CD4-positive, alpha-beta memory T cell (primary cell): ENCODE results near the gene SULT1A2. TPM values are rescaled to one million over a fixed set of nuclear protein-coding genes. Genes with fewer than 3 reads are reported as not detected.
"Not testable (repeated sequence)": the region's sequence is repeated elsewhere in the genome, so short reads cannot be mapped to it uniquely, and the experiment has no call there.

Source experiments
- CTCF ChIA-PET: fragments of 350-600 bp; sonication (Branson Sonifier 250); formaldehyde crosslinking; loops from one replicate; lab custom pipeline; 2021; ENCODE audit warnings: inconsistent platforms; ENCODE audit not compliant: partially characterized antibody; lab: Charles Lee
- POLR2A ChIA-PET: fragments of 350-600 bp; sonication (Branson Sonifier 250); formaldehyde crosslinking; loops from one replicate; lab custom pipeline; 2021; ENCODE audit not compliant: partially characterized antibody; lab: Charles Lee
- DNase-seq, 5 donors: peaks; one replicate each; pipeline versions ENCODE4 v3.0.0 to v3.0.0-alpha.2; 2020 to 2022; ENCODE audit warnings: mixed read lengths in 1 of 5
- H3K27ac ChIP-seq: one replicate; pipeline ENCODE4 v1.7.0; 2013; ENCODE audit warnings: low read depth, low read length
- H3K27me3 ChIP-seq: 2 replicates; pipeline ENCODE4 v1.7.0; 2013; ENCODE audit warnings: mild to moderate bottlenecking, low read length, moderate library complexity; ENCODE audit not compliant: insufficient read depth
- H3K36me3 ChIP-seq: 2 replicates; pipeline ENCODE4 v1.7.0; 2013; ENCODE audit warnings: mild to moderate bottlenecking, low read length, moderate library complexity; ENCODE audit not compliant: insufficient read depth
- H3K4me1 ChIP-seq: 2 replicates; pipeline ENCODE4 v1.7.0; 2013; ENCODE audit warnings: mild to moderate bottlenecking, low read length, moderate library complexity; ENCODE audit not compliant: insufficient read depth
- H3K4me3 ChIP-seq, 2 donors: one replicate each; pipeline ENCODE4 v1.7.0; 2013; ENCODE audit warnings: low read length in 2 of 2, mild to moderate bottlenecking in 1 of 2
- H3K9me3 ChIP-seq, 2 donors: one replicate each; pipeline ENCODE4 v1.7.0; 2013; ENCODE audit warnings: low read length in 2 of 2, control low read depth in 1 of 2; ENCODE audit not compliant: control insufficient read depth in 1 of 2
- H3K27ac Mint-ChIP-seq, 7 donors: one replicate each; pipeline ENCODE4 v1.8.0; 2020 to 2021; ENCODE audit warnings: mixed read lengths in 7 of 7, mild to moderate bottlenecking in 6 of 7, inconsistent platforms in 3 of 7, moderate library complexity in 3 of 7
- H3K27me3 Mint-ChIP-seq, 2 donors: one replicate each; pipeline ENCODE4 v1.8.0; 2020 to 2021; ENCODE audit warnings: mixed read lengths in 2 of 2
- H3K36me3 Mint-ChIP-seq, 2 donors: one replicate each; pipeline ENCODE4 v1.8.0; 2020 to 2021; ENCODE audit warnings: mixed read lengths in 2 of 2, inconsistent platforms in 1 of 2, mild to moderate bottlenecking in 1 of 2
- H3K4me1 Mint-ChIP-seq, 4 donors: one replicate each; pipeline ENCODE4 v1.8.0; 2020 to 2021; ENCODE audit warnings: mixed read lengths in 4 of 4, mild to moderate bottlenecking in 1 of 4
- H3K4me3 Mint-ChIP-seq, 8 donors: one replicate each; pipeline ENCODE4 v1.8.0; 2020 to 2021; ENCODE audit warnings: mixed read lengths in 8 of 8, mild to moderate bottlenecking in 7 of 8, moderate library complexity in 6 of 8, inconsistent platforms in 3 of 8
- H3K9me3 Mint-ChIP-seq, 8 donors: one replicate each; pipeline ENCODE4 v1.8.0; 2020 to 2021; ENCODE audit warnings: mixed read lengths in 8 of 8, mild to moderate bottlenecking in 5 of 8, inconsistent platforms in 3 of 8, moderate library complexity in 1 of 8
- intact Hi-C: fragments of 100-400 bp; cut with micrococcal nuclease; formaldehyde crosslinking; loops from one replicate; pipeline ENCODE4 v1.15.1; 2023
- polyA plus RNA-seq, 2 donors: library from polyadenylated mRNA; unstranded; fragments of 300-500 nt; fragmentation: Illumina TruSeq; gene quantifications; one replicate each; pipeline ENCODE4 v1.2.3, GENCODE V29; 2021
- total RNA-seq, 2 experiments: library from RNA; stranded (reverse); gene quantifications; one replicate each; pipeline ENCODE4 v1.2.3, GENCODE V29; 2021

SULT1A2 gene
- total and polyA plus RNA-seq, 4 experiments from 2014 or later, result 0.18 to 0.49 (median 0.22) TPM

DNA sequence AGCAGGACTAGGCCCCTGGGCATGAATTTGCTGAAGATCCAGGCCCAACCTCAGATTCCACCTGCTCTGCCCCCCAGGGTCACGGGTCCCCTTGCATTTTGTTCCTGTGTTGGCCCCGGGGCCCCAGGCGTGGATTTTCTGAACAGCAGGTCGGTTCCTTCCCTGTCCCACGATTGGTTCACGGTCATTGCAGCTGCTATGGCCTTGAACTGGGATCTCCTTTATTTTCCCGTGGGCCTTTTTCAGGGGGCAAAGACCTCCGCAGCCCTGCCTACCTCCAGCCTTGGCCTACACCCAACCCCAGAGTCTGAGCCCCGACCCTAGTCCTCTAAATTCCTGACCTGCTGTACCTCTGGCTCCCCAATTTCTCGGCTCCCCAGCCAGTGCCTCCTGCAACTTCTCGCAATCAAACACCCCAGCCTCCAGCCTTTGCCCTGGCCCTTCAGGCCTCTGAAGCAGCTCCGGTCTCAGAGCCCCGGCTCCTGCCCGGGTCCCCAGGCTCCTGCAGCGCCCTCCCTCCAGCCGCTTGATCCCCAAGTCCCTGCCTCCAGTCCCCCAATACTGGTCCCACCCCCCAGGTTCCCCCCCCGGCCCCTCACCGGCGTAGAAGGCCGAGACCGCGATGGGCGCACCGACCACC is 25.8 kb upstream of the SULT1A2 start:
- POLR2A ChIA-PET, result interaction anchor here (0.9 kb wide), 1 partner anchor 313 kb away, joined by 4 read pairs; no protein-coding TSS in a partner anchor
- H3K36me3 Mint-ChIP-seq, H3K27me3 Mint-ChIP-seq, H3K9me3 Mint-ChIP-seq, intact Hi-C loops, DNase-seq, H3K27me3 ChIP-seq, H3K36me3 ChIP-seq, H3K9me3 ChIP-seq, CTCF ChIA-PET: not testable (repeated sequence)
- peak overlapping the region in 1 of 2 donors; percentile 47 for H3K4me3 ChIP-seq
- H3K27ac ChIP-seq, result peak overlapping the region; percentile 21
- H3K4me3 Mint-ChIP-seq, result peak overlapping the region; percentile 78 to 89 (median 84)
- peak overlapping the region; percentile 30 to 82 (median 53) for H3K27ac Mint-ChIP-seq
- H3K4me1 Mint-ChIP-seq, result peaks cover 8 to 27% (median 16%) of the 10 kb centered on the region in 4 donors
- H3K4me1 ChIP-seq, result peaks cover 13% of the 10 kb centered on the region

- no peak overlapping the region for H3K4me3 ChIP-seq
- H3K27me3 ChIP-seq, result no peaks in the 10 kb centered on the region
- peaks cover 13% of the 10 kb centered on the region for H3K4me1 ChIP-seq
- Mint-ChIP-seq H3K27ac (peak overlapping the region; percentile 5 to 66 (median 17)), H3K36me3 (peaks cover 3 to 8% of the 10 kb centered on the region in 2 donors), H3K27me3 (no peaks in the 10 kb centered on the region), H3K9me3 (no peaks in the 10 kb centered on the region), H3K4me1 (peaks cover 8 to 27% (median 16%) of the 10 kb centered on the region in 4 donors), H3K4me3 (peak overlapping the region; percentile 4 to 89 (median 82))
- POLR2A ChIA-PET, result interaction anchor here (0.9 kb wide), 1 partner anchor 127 kb away, joined by 3 read pairs; the partner anchor contains the start of gene APOBR
- no peaks in the 10 kb centered on the region for H3K9me3 ChIP-seq
- intact Hi-C loops, result no loop called here
- CTCF ChIA-PET, result no interaction called here
- no peaks in the 10 kb centered on the region for H3K36me3 ChIP-seq
- no peak for DNase-seq
- H3K27ac ChIP-seq, result no peak overlapping the region
Observed at GRCh38 chr16:28621481-28622155, 24.8 kb upstream of the SULT1A2 start.

GRCh38 chr16:28620316-28620715 is 23.5 kb upstream of the SULT1A2 start:
- CTCF ChIA-PET, intact Hi-C loops, H3K27ac ChIP-seq, DNase-seq, H3K9me3 Mint-ChIP-seq, H3K27me3 Mint-ChIP-seq, H3K4me3 Mint-ChIP-seq, POLR2A ChIA-PET, H3K27me3 ChIP-seq, H3K36me3 Mint-ChIP-seq, H3K4me3 ChIP-seq, H3K36me3 ChIP-seq, H3K9me3 ChIP-seq: not testable (repeated sequence)
- H3K4me1 ChIP-seq, result peaks cover 13% of the 10 kb centered on the region
- Mint-ChIP-seq H3K27ac (peak overlapping the region in 1 of 7 donors; percentile 68), H3K4me1 (peaks cover 11 to 28% (median 20%) of the 10 kb centered on the region in 4 donors)

GRCh38 chr16:28617874-28618273 is 21.0 kb upstream of the SULT1A2 start:
- Mint-ChIP-seq H3K9me3 (no peaks in the 10 kb centered on the region), H3K4me1 (peaks cover 9 to 19% (median 13%) of the 10 kb centered on the region in 4 donors), H3K27ac (peak overlapping the region in 1 of 7 donors; percentile 65), H3K27me3 (no peaks in the 10 kb centered on the region), H3K4me3 (no peak overlapping the region), H3K36me3 (peaks cover 3 to 9% of the 10 kb centered on the region in 2 donors)
- Histone ChIP-seq H3K9me3 (no peaks in the 10 kb centered on the region), H3K36me3 (no peaks in the 10 kb centered on the region), H3K27ac (no peak overlapping the region), H3K4me1 (peaks cover 13% of the 10 kb centered on the region), H3K4me3 (no peak overlapping the region), H3K27me3 (no peaks in the 10 kb centered on the region)
- POLR2A ChIA-PET, result no interaction called here
- no peak for DNase-seq
- CTCF ChIA-PET, result interaction anchor here (0.6 kb wide), 1 partner anchor 57 kb away, joined by 3 read pairs; no protein-coding TSS in a partner anchor
- intact Hi-C loops, result no loop called here

DNA sequence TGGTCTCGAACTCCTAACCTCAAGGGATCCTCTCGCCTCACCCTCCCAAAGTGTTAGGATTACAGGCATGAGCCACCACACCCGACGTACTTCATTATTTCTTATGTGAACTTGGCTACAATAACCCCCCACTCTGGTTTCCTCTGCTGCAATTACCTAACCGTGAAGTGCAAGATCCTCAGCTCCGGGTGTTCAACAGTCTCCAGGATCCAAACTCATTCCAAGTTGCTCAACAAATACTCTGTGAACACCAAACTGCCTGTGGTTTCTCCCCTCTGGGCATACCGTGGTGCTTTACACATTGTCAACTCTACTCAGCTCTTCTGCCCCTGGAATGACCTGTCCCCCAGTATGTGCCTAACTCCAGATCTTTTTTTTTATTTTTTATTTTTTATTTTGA is 19.8 kb upstream of the SULT1A2 start:
- no peaks in the 10 kb centered on the region for H3K9me3 ChIP-seq
- Mint-ChIP-seq H3K27me3 (no peaks in the 10 kb centered on the region), H3K9me3 (no peaks in the 10 kb centered on the region), H3K4me3 (no peak overlapping the region), H3K4me1 (peaks cover 3 to 7% (median 3%) of the 10 kb centered on the region in 4 donors), H3K27ac (peak overlapping the region in 2 of 7 donors; percentile 55 to 68), H3K36me3 (peaks cover 3 to 9% of the 10 kb centered on the region in 2 donors)
- intact Hi-C loops, result no loop called here
- peaks cover 2% of the 10 kb centered on the region for H3K4me1 ChIP-seq
- H3K27ac ChIP-seq, result no peak overlapping the region
- H3K27me3 ChIP-seq, result no peaks in the 10 kb centered on the region
- ChIA-PET CTCF (interaction anchor here (0.8 kb wide), 1 partner anchor 61 kb away, joined by 3 read pairs; no protein-coding TSS in a partner anchor), POLR2A (interaction anchor here (0.6 kb wide), 1 partner anchor 63 kb away, joined by 3 read pairs; the partner anchor contains the start of gene SGF29)
- no peak for DNase-seq
- H3K4me3 ChIP-seq, result no peak overlapping the region
- no peaks in the 10 kb centered on the region for H3K36me3 ChIP-seq

GRCh38 chr16:28616224-28616577 is 19.4 kb upstream of the SULT1A2 start:
- H3K4me1 ChIP-seq, DNase-seq, H3K4me3 ChIP-seq, H3K9me3 ChIP-seq, H3K27ac ChIP-seq, H3K36me3 ChIP-seq, H3K27me3 Mint-ChIP-seq, H3K27ac Mint-ChIP-seq, H3K27me3 ChIP-seq, POLR2A ChIA-PET, H3K4me1 Mint-ChIP-seq, H3K36me3 Mint-ChIP-seq, intact Hi-C loops, H3K4me3 Mint-ChIP-seq, H3K9me3 Mint-ChIP-seq: not testable (repeated sequence)
- CTCF ChIA-PET, result interaction anchor here (0.8 kb wide), 1 partner anchor 61 kb away, joined by 3 read pairs; no protein-coding TSS in a partner anchor

GRCh38 chr16:28615486-28616223 is 18.8 kb upstream of the SULT1A2 start:
- Mint-ChIP-seq H3K27ac (peak overlapping the region in 2 of 7 donors; percentile 18 to 31), H3K4me1 (peaks cover 3 to 11% (median 5%) of the 10 kb centered on the region in 4 donors)
- intact Hi-C loops, H3K4me3 ChIP-seq, H3K36me3 Mint-ChIP-seq, H3K27me3 Mint-ChIP-seq, H3K27ac ChIP-seq, H3K4me1 ChIP-seq, H3K9me3 Mint-ChIP-seq, H3K36me3 ChIP-seq, POLR2A ChIA-PET, H3K27me3 ChIP-seq, H3K4me3 Mint-ChIP-seq, H3K9me3 ChIP-seq: not testable (repeated sequence)
- CTCF ChIA-PET, result interaction anchor here (0.8 kb wide), 1 partner anchor 60 kb away, joined by 3 read pairs; no protein-coding TSS in a partner anchor
- peak in 2 of 5 donors; percentile 15 to 29 for DNase-seq
